ENCODE results near the gene GLOD5. TPM values are rescaled to one million over a fixed set of nuclear protein-coding genes. Genes with fewer than 3 reads are reported as not detected.

Gene GLOD5
- total RNA-seq, 1 donor from 2014 or later, result not detected

- peaks cover 1% of the 10 kb centered on the region for H3K4me1 Mint-ChIP-seq (ENCODE audit: low read depth, unreplicated experiment)
- H3K4me3 Mint-ChIP-seq (ENCODE audit: unreplicated experiment), result no peak overlapping the region
- no peaks in the 10 kb centered on the region for H3K36me3 Mint-ChIP-seq (ENCODE audit: unreplicated experiment)
- no peak for DNase-seq
- TF ChIP-seq CTCF (IDR thresholded peaks at IDR 0.05; ENCODE audit: partially characterized antibody, unreplicated experiment), result no peak
- H3K27ac Mint-ChIP-seq (ENCODE audit: unreplicated experiment), result no peak overlapping the region
- H3K27me3 Mint-ChIP-seq (ENCODE audit: unreplicated experiment), result no peaks in the 10 kb centered on the region
- peaks cover 2% of the 10 kb centered on the region for H3K9me3 Mint-ChIP-seq (ENCODE audit: unreplicated experiment)
Measured at GRCh38 chrX:48786825-48787504, 25.4 kb downstream of the GLOD5 start.

DNA sequence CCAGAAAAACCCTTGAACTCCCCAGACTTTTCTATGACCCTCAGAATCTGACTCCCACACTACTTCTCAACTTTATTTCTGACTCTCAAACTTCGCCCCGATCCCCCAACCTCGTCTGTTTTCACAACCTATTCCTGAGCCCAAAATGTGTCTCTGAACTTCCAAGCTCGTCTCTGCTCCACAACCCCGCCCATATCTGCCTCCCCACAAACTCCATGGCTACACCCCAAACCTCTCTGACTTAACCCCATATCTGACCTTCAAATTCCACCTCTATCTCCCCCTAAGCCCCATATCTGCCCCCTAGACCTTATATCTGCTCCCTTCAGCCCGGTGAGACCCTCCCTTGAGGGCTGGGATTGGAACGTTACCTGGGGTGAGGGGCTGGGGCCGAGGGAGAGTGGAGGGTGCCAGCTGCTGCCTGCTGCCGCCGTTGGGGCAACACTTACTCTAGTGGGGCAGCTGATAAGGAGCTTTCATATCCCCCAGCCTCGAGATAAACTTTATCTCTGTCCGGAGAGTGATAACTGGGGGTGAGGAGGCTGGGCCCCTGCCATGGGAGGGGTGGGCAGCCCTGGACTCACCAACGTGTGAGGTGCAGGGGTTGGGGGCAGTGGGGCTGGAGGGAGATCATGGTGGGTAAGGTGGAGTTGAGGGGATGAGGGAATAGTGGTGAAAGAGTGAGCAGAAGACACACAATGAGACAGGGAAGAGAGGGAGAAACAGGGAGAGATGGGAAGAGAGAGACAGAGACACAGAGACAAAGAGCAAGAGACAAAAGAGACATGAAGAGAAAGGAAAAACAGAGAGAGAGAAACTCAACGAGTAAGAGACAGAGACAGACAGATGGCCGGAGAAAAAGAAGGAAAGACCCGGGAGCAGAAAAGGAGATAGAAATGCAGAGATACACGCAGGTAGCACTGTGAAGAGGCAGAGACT lies 26.2 kb downstream of the GLOD5 start:
- no peaks in the 10 kb centered on the region for H3K36me3 Mint-ChIP-seq (ENCODE audit: unreplicated experiment)

GRCh38 chrX:48789366-48790220 lies 28.0 kb downstream of the GLOD5 start:
- H3K27me3 Mint-ChIP-seq (ENCODE audit: unreplicated experiment), result no peaks in the 10 kb centered on the region

More for the DNA sequence above, 26.2 kb downstream of the GLOD5 start:
- H3K9me3 Mint-ChIP-seq (ENCODE audit: unreplicated experiment), result peaks cover 2% of the 10 kb centered on the region
- TF ChIP-seq CTCF (IDR thresholded peaks at IDR 0.05; ENCODE audit: partially characterized antibody, unreplicated experiment), result no peak
- H3K27me3 Mint-ChIP-seq (ENCODE audit: unreplicated experiment), result no peaks in the 10 kb centered on the region
- DNase-seq, result no peak
- H3K4me3 Mint-ChIP-seq (ENCODE audit: unreplicated experiment), result no peak overlapping the region
- H3K27ac Mint-ChIP-seq (ENCODE audit: unreplicated experiment), result no peak overlapping the region
- peaks cover 1% of the 10 kb centered on the region for H3K4me1 Mint-ChIP-seq (ENCODE audit: low read depth, unreplicated experiment)

DNA sequence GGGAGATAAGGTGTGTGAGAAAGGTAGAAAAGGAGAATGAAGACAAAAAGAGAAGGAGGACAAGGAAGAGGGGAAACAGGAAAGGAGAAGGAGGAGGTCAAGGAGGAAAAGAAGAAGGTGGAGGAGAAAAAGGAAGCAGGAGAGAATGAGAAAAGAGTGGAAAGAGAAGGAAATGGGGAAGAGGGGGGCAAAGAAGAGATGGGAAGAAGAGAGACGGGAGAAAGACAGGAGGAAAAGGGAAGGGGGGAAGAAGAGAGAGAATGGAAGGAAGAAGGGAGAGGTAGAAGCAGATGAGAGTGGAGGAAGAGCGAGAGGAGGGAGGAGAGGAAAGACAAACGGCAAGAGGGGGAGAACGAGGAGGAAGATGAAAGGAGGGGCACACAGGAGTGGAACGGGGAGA lies 28.9 kb downstream of the GLOD5 start:
- H3K27ac Mint-ChIP-seq (ENCODE audit: unreplicated experiment), result no peak overlapping the region
- H3K9me3 Mint-ChIP-seq (ENCODE audit: unreplicated experiment), result peaks cover 6% of the 10 kb centered on the region
- peaks cover 5% of the 10 kb centered on the region for H3K4me1 Mint-ChIP-seq (ENCODE audit: low read depth, unreplicated experiment)
- no peak overlapping the region for H3K4me3 Mint-ChIP-seq (ENCODE audit: unreplicated experiment)
- TF ChIP-seq CTCF (IDR thresholded peaks at IDR 0.05; ENCODE audit: partially characterized antibody, unreplicated experiment), result no peak
- no peaks in the 10 kb centered on the region for H3K36me3 Mint-ChIP-seq (ENCODE audit: unreplicated experiment)
- DNase-seq, result no peak
- no peaks in the 10 kb centered on the region for H3K27me3 Mint-ChIP-seq (ENCODE audit: unreplicated experiment)

More at GRCh38 chrX:48789366-48790220, 28.0 kb downstream of the GLOD5 start:
- Mint-ChIP-seq H3K27ac (ENCODE audit: unreplicated experiment) (no peak overlapping the region), H3K9me3 (ENCODE audit: unreplicated experiment) (peaks cover 6% of the 10 kb centered on the region), H3K4me3 (ENCODE audit: unreplicated experiment) (no peak overlapping the region), H3K4me1 (ENCODE audit: low read depth, unreplicated experiment) (peaks cover 4% of the 10 kb centered on the region), H3K36me3 (ENCODE audit: unreplicated experiment) (no peaks in the 10 kb centered on the region)
- TF ChIP-seq CTCF (IDR thresholded peaks at IDR 0.05; ENCODE audit: partially characterized antibody, unreplicated experiment), result no peak
- no peak for DNase-seq
